NCI-H1930 (cell line): Measurements from ENCODE around the gene TENT4A.

ENCODE experiments used
- DNase-seq, 2 experiments: peaks; one replicate each; lab custom pipeline; 2025; lab: John Stamatoyannopoulos, UW

TENT4A gene

GRCh38 chr5:6805841-6806240 lies 92.6 kb downstream of the TENT4A start:
- DNase-seq, result no peak
